Keratinocyte (primary cell): ENCODE data around the gene CD34. TPM values are rescaled to one million over a fixed set of nuclear protein-coding genes. Genes with fewer than 3 reads are reported as not detected.

Source experiments
- DNase-seq: peaks from one replicate; pipeline ENCODE4 v3.0.0-alpha.2; 2011; ENCODE audit warnings: low read depth, missing footprints, low spot score
- FAIRE-seq: peaks from 2 replicates; lab custom pipeline; 2011; peaks lifted over from hg19 to GRCh38; lab: Jason Lieb, UNC
- H2AFZ ChIP-seq: 2 replicates; pipeline ENCODE4 v1.6.0; 2012; ENCODE audit warnings: low read length, control low read depth, inconsistent platforms; ENCODE audit not compliant: control insufficient read depth
- H3K27ac ChIP-seq: 2 replicates; pipeline ENCODE4 v1.5.1; 2011; ENCODE audit warnings: low read length; ENCODE audit not compliant: control insufficient read depth, insufficient read depth
- H3K27me3 ChIP-seq: 3 replicates; pipeline ENCODE4 v1.6.0; 2011; ENCODE audit warnings: low read length; ENCODE audit not compliant: control insufficient read depth, insufficient read depth; ENCODE audit errors: extremely low read depth
- H3K36me3 ChIP-seq, 2 experiments: 2 replicates in 1 of 2; 3 replicates in 1 of 2; pipeline ENCODE4 v1.5.1; 2011; ENCODE audit warnings: low read length in 2 of 2, mild to moderate bottlenecking in 1 of 2; ENCODE audit not compliant: control insufficient read depth in 2 of 2, insufficient read depth in 2 of 2; ENCODE audit errors: extremely low read depth in 1 of 2
- H3K4me1 ChIP-seq: 3 replicates; pipeline ENCODE4 v1.5.1; 2011; ENCODE audit warnings: low read length; ENCODE audit not compliant: control insufficient read depth, insufficient read depth; ENCODE audit errors: extremely low read depth
- H3K4me2 ChIP-seq: 3 replicates; pipeline ENCODE4 v1.6.0; 2011; ENCODE audit warnings: low read depth, low read length; ENCODE audit not compliant: control insufficient read depth, insufficient read depth; ENCODE audit errors: extremely low read depth
- H3K4me3 ChIP-seq, 3 experiments: fragments of 200-600 bp in 1 of 3; sonication (generic) in 1 of 3; 2 replicates in 2 of 3; 3 replicates in 1 of 3; pipeline ENCODE4 v1.5.1; 2011 to 2016; ENCODE audit warnings: low read length in 3 of 3, mild to moderate bottlenecking in 3 of 3, control low read depth in 2 of 3, inconsistent platforms in 1 of 3, low read depth in 1 of 3, mixed read lengths in 1 of 3, mixed run types in 1 of 3, moderate library complexity in 1 of 3; ENCODE audit not compliant: control insufficient read depth in 2 of 3, insufficient read depth in 2 of 3; ENCODE audit errors: extremely low read depth in 1 of 3
- H3K79me2 ChIP-seq: 2 replicates; pipeline ENCODE4 v1.6.0; 2012; ENCODE audit warnings: low read length; ENCODE audit not compliant: control insufficient read depth, insufficient read depth
- H3K9ac ChIP-seq: 3 replicates; pipeline ENCODE4 v1.6.0; 2011; ENCODE audit warnings: low read length; ENCODE audit not compliant: control insufficient read depth, insufficient read depth; ENCODE audit errors: extremely low read depth
- H3K9me1 ChIP-seq: 3 replicates; pipeline ENCODE4 v1.6.0; 2011; ENCODE audit warnings: low read length; ENCODE audit not compliant: control insufficient read depth, insufficient read depth; ENCODE audit errors: extremely low read depth
- H3K9me3 ChIP-seq: 2 replicates; pipeline ENCODE4 v1.5.1; 2012; ENCODE audit warnings: low read depth, low read length; ENCODE audit not compliant: control insufficient read depth
- H4K20me1 ChIP-seq: 3 replicates; pipeline ENCODE4 v1.6.0; 2011; ENCODE audit warnings: low read length; ENCODE audit not compliant: control insufficient read depth, insufficient read depth; ENCODE audit errors: extremely low read depth
- EZH2 ChIP-seq: IDR thresholded peaks from one replicate; pipeline ENCODE4 v1.6.1; 2012; ENCODE audit warnings: inconsistent platforms, mild to moderate bottlenecking, low read length, moderate library complexity
- dilution Hi-C: fragments of 300-500 bp; cut with MboI; formaldehyde crosslinking; loops from one replicate; pipeline ENCODE4 v1.7.0; 2020; ENCODE audit warnings: low sequenced_read_pairs; ENCODE audit not compliant: extremely low pct_ligation_motif_present
- polyA plus RNA-seq, 5 experiments: library from polyadenylated mRNA; depleted of rRNA in 3 of 5; stranded (reverse) in 3 of 5; stranded (forward) in 1 of 5; unstranded in 1 of 5; fragments of >200 nt; gene quantifications; 1 replicate in 1 of 5; 2 replicates in 3 of 5; 3 replicates in 1 of 5; pipeline versions ENCODE4 v1.2.1 to v1.2.3, GENCODE V29; 2011 to 2012; ENCODE audit warnings: missing spikeins in 2 of 5, low read depth in 1 of 5, low replicate concordance in 1 of 5
- TF ChIP-seq, protein P1 (sequence below), 3 experiments: IDR thresholded peaks in 1 of 3; conservative IDR thresholded peaks in 1 of 3; optimal IDR thresholded peaks in 1 of 3; 2 replicates in 2 of 3; 3 replicates in 1 of 3; pipeline versions ENCODE3 to v1.5.1; 2011; ENCODE audit warnings: low read length in 3 of 3, mild to moderate bottlenecking in 3 of 3, moderate library complexity in 2 of 3, control low read depth in 1 of 3, inconsistent platforms in 1 of 3; ENCODE audit not compliant: insufficient read depth in 2 of 3; ENCODE audit errors: extremely low read depth in 1 of 3

The CD34 gene
- polyA plus RNA-seq, 1 donor (not counting 4 experiments of a cell fraction or from before 2014, with no cell fraction given): 0.03 TPM

DNA sequence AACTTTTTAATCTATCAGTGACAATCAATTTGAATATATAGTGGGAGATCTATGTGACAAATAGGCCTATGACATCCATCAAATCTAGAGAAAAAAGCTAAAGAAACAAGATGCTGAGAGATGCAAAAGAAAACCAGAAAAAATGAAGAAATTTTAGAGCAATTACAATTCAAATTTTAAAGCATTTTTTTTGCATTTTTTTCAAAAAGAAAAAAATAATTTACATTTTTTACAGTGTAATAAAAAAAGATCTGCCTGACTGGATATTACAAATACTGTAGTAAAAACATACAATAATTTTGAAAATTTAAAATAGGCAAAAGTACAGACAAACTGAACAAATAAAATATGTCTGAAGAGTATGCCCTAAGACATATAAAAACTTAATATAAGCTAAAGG is 14.4 kb downstream of the CD34 start:
- Histone ChIP-seq H3K27me3 (no peaks in the 10 kb centered on the region), H3K4me3 (no peak overlapping the region), H3K79me2 (no peaks in the 10 kb centered on the region), H3K9me3 (no peaks in the 10 kb centered on the region), H3K9me1 (no peaks in the 10 kb centered on the region), H3K4me2 (no peak overlapping the region), H3K9ac (no peak overlapping the region), H4K20me1 (no peaks in the 10 kb centered on the region), H2AFZ (no peak overlapping the region), H3K36me3 (no peaks in the 10 kb centered on the region), H3K27ac (no peak overlapping the region), H3K4me1 (no peaks in the 10 kb centered on the region)
- FAIRE-seq (no peak), DNase-seq (no peak)
- TF ChIP-seq EZH2: no peak
- TF ChIP-seq, protein P1, sequence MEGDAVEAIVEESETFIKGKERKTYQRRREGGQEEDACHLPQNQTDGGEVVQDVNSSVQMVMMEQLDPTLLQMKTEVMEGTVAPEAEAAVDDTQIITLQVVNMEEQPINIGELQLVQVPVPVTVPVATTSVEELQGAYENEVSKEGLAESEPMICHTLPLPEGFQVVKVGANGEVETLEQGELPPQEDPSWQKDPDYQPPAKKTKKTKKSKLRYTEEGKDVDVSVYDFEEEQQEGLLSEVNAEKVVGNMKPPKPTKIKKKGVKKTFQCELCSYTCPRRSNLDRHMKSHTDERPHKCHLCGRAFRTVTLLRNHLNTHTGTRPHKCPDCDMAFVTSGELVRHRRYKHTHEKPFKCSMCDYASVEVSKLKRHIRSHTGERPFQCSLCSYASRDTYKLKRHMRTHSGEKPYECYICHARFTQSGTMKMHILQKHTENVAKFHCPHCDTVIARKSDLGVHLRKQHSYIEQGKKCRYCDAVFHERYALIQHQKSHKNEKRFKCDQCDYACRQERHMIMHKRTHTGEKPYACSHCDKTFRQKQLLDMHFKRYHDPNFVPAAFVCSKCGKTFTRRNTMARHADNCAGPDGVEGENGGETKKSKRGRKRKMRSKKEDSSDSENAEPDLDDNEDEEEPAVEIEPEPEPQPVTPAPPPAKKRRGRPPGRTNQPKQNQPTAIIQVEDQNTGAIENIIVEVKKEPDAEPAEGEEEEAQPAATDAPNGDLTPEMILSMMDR (optimal IDR thresholded peaks at IDR 0.05 in 1 of 3, IDR thresholded peaks at IDR 0.05 in 1 of 3, conservative IDR thresholded peaks at IDR 0.05 in 1 of 3; ENCODE audit: extremely low read depth in 1 of 3, insufficient read depth in 2 of 3, low read length in 3 of 3): no peak
- dilution Hi-C loops: no loop called here

DNA sequence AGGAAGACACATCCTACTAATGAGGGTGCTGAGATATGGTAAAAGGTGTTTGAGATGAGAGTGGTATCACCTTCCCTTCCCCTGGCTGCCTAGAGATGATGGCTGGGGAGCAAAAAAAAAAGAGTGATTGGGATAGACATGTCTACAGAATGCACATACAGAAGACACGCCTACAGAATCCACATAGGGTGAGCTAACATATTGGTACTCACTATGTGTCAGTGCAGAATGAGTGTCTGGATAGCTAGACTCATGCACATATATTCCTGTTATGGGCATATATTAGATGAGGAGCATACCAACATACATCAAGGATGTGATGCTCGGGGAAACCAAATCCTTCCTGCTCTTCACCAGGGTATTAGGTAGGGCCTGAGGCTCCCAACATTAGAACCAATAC is 16.2 kb downstream of the CD34 start:
- H3K4me2 ChIP-seq: no peak overlapping the region
- no peak overlapping the region for H3K4me3 ChIP-seq
- dilution Hi-C loops: no loop called here
- H3K79me2 ChIP-seq: no peaks in the 10 kb centered on the region
- DNase-seq (no peak), FAIRE-seq (no peak)
- H4K20me1 ChIP-seq: no peaks in the 10 kb centered on the region
- H3K9ac ChIP-seq: no peak overlapping the region
- H3K4me1 ChIP-seq: peaks cover 12% of the 10 kb centered on the region
- H3K9me1 ChIP-seq: no peaks in the 10 kb centered on the region
- H2AFZ ChIP-seq: no peak overlapping the region
- H3K27ac ChIP-seq: no peak overlapping the region
- no peaks in the 10 kb centered on the region for H3K27me3 ChIP-seq
- no peaks in the 10 kb centered on the region for H3K9me3 ChIP-seq
- no peaks in the 10 kb centered on the region for H3K36me3 ChIP-seq
- TF ChIP-seq, protein P1 (optimal IDR thresholded peaks at IDR 0.05 in 1 of 3, IDR thresholded peaks at IDR 0.05 in 1 of 3, conservative IDR thresholded peaks at IDR 0.05 in 1 of 3; ENCODE audit: extremely low read depth in 1 of 3, insufficient read depth in 2 of 3, low read length in 3 of 3): no peak
- TF ChIP-seq EZH2: no peak
